Iris pigment epithelial cell (primary cell): ENCODE data around the gene ABL1.
A peak's percentile ranks its signal among the peaks of the same experiment; 100 is the strongest.
"Not testable (repeated sequence)": the region's sequence is repeated elsewhere in the genome, so short reads cannot be mapped to it uniquely, and the experiment has no call there.

ENCODE experiments used
- DNase-seq: peaks from one replicate; pipeline ENCODE4 v3.0.0-alpha.2; 2011; ENCODE audit warnings: low read depth

Gene ABL1

DNA sequence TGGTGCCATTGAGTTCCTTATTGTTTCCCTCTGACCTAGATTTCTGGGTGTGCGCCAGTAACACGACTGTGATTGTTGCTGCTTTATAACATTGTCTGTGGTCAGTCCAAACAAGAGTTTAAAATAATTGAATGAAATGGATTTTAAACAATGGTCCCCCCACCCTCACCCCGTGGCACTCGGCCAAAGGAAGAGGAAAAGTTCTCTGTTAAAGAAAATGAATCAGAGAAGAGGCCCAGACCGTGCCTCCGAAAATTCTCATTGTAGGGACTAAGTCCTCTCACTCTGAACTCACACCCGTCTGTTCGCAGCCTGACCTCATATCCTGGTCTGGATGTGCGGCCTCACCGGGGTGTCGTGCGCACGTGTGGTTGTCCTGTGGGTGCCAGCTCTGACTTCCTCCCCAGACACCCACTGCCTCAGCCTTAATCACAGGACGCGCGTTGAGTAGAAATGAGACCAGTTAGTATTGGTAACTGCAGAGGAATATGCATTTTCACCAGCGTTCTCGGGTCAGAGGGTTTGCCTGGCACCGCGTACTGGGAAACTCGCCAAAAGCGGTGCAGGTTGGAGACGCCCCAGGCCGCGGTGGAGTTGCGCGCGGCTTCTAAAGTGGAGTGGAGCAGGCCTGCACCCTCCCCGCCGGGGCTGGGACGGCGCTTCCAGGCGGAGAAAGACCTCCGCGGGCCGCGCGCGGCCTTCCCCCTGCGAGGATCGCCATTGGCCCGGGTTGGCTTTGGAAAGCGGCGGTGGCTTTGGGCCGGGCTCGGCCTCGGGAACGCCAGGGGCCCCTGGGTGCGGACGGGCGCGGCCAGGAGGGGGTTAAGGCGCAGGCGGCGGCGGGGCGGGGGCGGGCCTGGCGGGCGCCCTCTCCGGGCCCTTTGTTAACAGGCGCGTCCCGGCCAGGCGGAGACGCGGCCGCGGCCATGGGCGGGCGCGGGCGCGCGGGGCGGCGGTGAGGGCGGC, at the start of gene ABL1:
ABL1 (plus strand) TSS at position 884 of the 966 bp plus-strand sequence. CDS start 193 bp downstream, outside the sequence.
- DNase-seq: peak; percentile 74

DNA sequence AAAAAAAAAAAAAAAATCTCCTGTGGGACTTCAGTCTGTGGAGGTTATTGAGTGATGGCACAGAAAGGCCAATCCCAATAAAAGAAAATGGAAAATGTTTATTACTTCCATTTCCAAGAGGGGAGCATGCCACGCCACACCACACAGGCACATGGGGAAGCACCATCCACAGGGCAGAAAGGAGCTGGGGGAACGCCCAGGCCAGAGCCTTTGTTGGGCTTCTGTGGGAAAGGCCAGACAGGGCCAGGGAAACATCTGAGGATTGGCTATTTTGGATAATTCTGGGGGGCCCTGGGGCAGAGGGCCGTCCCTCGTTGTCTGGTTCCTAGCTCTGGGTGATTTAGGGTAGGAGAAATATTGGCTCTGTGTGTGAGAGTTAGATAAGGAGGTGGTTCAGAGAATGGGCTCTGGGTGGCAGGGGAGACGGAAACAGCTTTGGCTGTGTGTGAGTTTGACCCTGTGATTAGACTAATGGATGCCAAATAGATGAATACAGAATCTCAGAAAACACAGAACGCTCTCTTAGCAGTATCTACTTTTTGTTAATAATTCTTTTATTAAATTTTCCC, 49.0 kb upstream of the ABL1 start:
- no peak for DNase-seq

DNA sequence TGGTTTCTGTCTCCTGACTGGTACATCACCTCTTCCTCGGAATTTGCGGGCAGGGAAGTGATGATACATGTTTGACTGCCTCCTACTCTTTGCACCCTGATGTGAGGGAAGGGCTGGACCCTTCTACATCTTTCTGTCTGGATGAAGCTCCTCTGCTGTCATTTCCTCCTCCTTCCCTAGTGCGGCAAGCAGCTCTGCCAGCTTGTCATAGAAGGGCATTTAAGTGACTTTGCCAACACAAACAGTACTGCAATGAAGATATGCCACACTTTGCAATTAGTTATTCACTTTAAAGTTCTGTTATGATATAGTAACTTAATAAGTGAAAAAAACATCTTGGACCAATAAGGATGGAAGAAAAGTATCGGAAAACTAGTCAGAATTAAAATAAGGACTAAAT, 48.5 kb upstream of the ABL1 start:
- no peak for DNase-seq

DNA sequence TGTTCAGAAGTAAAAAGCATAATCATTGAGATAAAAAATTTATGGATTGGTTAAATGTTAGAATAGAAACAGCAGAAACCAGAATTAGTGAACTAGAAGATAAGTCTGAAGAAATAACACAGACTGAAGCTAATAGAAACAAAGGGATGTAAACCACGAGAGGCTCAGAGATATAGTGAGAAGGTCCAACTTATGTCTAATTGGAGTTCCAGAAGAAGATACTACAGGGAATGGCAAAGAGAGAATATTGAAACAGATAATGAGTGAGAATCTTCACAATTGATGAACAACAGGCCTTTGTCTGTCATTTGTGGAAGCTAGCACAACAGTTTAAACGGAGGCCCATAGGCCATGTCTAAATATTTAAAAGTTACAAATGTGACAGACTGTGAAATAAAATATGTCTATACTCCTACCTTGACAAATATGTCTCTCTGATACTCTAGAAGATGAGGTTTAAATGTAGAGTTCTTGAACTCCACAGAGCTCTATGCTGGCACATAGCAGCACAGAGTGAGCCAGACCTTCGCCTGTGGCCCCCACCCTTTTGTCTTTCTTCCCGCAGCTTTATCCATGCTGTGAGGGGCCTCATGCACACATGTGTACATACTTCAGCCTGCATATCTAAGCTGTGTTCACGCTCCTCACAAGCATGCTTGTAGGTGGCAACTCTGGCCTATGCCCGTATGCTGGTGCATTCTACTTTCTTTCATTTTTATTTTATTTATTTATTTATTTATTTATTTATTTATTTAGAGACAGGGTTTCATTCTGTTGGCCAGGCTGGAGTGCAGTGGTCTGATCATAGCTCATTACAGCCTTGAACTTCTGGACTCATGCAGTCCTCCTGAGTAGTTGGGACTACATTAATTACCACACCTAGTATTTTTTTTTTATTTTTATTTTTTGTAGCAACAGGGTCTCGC, 45.0 kb upstream of the ABL1 start:
- no peak for DNase-seq

DNA sequence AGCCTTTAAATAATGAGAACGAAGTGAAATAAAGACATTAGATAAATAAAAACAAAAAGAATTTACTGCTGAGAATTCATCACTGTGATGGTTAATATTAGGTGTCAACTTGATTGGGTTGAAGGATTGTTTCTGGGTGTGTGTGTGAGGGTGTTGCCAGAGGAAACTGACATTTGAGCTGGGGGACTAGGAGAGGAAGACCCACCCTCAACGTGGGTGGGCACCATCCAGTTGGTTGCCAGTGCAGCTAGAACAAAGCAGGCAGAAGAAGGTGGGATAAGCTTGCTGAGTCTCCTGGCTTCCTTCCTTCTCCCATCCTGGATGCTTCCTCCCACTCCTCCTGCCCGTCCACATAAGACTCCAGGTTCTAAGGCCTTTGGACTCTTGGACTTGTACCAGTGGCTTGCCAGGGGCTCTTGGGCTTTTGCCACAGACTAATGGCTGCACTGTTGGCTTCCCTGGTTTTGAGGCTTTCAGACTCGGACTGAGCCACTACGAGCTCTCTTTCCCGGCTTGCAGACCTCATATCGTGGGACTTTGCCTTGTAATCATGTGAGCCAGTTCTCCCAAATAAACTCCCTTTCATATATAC, 43.7 kb upstream of the ABL1 start:
- no peak for DNase-seq

DNA sequence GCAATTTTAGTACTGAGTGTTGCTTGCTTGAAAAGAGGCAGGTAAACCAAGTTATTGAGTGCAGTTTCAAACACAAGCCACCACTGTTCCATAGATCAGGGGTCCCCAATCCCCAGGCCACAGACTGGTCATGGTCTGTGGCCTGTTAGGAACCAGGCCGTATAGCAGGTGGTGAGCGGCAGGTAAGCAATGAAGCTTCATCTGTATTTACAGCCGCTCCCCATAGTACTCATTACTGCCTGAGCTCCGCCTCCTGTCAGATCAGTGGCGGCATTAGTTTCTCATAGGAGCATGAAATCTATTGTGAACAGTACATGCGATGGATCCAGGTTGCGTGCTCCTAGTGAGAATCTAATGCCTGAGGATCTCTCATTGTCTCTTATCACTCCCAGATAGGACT, 41.5 kb upstream of the ABL1 start:
- DNase-seq: no peak

DNA sequence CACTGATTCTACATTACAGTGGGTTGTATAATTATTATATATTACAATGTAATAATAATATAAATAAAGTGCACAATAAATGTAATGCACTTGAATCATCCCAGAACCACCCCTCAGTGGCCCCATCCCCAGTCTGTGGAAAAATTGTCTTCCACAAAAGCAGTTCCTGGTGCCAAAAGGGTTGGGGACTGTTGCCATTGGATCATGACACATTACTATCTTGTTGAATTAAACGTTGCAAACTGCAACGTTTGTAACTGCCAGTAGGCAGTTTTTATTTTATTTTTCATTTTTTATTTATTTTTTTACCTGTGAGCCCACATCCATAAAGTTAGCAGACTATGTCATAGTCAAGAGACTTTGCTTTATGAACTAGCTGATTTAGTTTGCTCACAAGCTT, 41.0 kb upstream of the ABL1 start:
- not testable (repeated sequence) for DNase-seq

DNA sequence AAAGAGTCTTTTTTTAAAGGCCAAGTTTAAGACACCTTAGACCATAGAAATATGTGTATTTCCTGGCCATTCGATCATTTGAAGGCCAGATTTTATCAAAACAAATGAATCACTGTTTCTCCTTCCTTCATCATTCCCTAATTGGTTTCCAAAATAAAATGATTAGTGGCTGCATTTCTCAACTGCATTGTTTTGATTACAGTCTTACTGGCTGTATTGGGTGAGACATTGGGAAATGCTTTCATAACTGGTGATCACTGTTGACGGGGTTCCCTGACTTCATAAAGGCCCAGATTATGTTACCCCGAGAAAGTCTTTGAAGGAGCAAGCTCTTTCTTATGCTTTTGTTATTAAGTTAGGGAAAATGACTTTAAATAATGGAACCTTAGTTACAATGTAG, 40.6 kb upstream of the ABL1 start:
- DNase-seq: peak; percentile 87

DNA sequence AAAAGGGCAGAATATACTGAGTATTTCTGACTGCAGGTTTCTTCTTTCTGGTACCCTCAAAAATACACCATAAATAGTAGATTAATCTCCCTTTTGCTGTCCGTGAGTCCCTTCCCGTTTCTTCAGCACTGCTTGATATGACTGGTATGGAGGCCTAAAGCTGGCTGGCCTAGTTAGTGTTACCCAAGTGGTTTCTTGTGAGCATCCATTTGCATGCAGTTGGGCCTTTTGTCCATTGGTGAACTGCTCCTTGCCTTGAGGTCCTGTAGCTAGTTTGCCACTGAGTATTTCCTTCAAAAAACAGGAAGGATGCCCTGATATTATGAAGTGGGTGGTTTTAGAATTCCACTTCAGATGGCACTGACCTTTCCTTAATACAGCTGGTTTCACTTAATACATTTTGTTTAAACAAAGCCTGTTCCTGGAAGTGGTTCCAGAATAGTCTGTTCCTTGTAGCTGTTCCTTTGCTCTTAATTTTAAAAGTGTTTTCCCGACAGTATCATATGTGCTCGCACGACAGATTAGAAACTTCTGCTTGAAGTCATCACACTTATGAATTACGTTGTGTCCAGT, 40.0 kb upstream of the ABL1 start:
- DNase-seq: peak; percentile 29

DNA sequence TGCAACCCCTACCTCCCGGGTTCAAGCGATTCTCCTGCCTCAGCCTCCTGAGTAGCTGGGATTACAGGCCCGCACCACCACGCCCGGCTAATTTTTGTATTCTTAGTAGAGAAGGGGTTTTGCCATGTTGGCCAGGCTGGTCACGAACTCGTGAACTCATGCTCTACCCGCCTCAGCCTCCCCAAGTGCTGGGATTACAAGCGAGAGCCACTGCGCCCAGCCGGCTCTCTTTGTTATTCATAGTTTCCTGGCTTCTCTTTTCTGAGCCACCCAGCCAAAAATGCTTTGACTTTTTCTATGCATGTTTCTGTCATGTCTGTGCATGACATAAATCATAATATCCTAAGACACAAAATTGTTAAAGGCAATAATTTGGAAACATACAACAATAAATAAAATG, 31.9 kb upstream of the ABL1 start:
- not testable (repeated sequence) for DNase-seq

DNA sequence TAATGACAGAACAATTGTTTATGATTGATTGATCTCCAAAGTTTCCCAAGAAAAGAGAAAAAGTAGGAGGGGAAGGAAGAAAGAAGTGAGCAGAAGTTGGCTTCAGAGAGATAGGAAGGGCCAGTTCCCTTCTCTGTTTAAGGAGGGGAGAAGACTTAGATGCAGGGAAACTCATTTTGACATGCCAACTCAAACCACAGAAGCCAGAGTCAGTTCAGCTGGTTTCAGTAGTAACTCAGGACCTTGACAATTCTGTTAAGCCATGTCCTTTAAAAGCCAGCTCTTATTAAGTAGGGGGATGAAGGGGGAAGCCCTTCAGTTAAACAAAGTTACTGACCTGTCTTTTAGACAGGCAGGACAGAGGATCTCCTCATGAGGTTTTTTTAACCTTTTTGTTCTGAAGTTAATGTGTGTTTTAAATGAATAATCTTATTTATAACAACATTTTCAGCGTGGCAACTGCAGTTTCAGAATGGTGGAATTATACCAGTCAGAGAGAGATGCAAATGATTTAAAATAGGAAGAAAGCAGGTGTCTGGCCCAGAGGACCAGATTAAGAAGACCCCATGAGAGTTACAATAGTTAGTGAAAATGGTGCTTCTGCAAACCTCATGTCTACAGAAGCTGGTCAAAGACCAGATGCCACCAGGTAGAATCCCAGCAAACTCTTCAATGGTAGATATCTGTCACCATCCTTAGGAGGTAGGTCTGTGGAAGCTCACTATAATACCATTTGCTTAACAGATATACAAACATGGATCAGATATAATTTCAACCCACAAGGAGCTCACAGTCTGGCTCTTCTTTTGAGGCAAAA, 29.3 kb upstream of the ABL1 start:
- DNase-seq: peak; percentile 33

DNA sequence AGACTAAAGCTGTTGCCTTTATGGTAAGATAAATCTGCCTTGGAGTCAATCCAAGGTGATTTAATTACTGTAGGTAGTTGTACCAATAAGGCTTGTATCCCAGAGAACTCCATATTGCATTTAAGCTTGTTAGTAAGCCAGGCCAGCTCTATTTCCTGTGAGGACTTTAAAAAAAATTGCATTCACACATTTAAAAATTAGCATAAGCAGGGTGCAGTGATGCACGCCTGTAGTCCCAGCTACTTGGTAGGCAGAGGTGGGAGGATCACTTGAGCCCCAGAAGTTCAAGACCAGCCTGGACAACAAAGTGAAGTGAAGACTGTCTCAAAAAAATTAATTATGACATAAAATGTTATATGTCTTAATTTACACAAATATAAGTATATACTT, 28.7 kb upstream of the ABL1 start:
- DNase-seq: no peak

DNA sequence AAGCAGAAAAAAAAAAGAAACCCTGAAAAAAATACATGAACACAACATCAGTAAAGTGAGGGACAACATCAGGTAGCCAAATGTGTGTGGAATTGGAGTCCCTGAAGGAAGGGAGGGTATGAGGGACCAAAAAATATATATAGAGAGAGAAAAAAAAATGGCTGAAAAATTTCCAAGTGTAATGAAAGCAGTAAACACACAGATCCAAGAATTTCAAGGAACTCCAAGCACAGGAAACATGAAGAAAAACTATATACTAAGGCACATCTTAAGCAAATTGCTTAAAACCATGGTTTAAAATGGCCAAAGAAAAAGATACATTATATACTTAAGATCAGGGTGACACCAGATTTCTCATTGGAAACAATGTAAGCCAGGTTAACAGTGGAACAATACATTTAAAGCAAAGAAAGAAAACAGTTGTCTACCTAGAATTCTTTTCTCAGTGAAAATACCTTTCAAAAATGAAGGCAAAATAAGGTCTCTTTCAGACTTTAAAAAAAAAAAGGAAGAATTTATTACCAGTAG, 24.4 kb upstream of the ABL1 start:
- DNase-seq: no peak

DNA sequence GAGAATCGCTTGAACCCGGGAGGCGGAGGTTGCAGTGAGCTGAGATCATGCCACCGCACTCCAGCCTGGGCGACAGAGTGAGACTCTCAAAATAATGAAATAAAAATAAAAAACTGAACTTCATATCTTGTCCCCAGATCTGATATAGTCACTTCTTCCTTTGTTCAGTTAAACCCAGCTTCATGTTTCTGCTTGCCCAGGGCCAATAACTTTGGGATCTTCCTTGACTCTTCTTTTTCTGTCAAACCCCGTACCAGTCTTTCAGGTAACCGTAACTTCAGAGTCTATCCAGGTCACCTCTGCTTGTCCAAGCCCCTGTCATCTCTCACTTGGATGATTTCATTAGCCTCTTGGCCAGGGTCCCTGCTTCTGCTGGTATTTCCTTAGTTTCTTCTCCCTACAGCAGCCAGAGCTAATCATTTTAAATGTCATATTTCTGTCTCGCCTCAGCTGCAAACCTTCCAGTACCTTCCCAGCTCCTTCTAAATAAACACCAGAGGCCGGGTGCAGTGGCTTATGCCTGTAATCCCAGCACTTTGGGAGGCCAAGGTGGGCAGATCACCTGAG, 19.7 kb upstream of the ABL1 start:
- DNase-seq: no peak

DNA sequence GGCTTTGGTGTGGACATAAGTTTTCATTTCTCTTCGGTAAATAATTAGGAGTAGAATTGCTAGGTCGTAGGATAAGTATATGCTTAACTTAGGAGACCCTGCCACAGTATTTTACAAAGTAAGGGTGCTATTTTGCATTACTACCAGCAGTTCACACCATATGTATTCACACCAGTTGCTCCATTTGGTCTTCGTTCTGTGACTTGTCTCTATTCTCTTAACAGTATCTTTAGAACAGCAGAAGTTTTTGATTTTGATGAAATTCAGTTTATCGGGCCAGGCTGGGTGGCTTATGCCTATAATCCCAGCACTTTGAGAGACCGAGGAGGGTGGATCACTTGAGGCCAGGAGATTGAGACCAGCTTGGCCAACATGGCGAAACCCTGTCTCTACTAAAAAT, 17.1 kb upstream of the ABL1 start:
- no peak for DNase-seq

DNA sequence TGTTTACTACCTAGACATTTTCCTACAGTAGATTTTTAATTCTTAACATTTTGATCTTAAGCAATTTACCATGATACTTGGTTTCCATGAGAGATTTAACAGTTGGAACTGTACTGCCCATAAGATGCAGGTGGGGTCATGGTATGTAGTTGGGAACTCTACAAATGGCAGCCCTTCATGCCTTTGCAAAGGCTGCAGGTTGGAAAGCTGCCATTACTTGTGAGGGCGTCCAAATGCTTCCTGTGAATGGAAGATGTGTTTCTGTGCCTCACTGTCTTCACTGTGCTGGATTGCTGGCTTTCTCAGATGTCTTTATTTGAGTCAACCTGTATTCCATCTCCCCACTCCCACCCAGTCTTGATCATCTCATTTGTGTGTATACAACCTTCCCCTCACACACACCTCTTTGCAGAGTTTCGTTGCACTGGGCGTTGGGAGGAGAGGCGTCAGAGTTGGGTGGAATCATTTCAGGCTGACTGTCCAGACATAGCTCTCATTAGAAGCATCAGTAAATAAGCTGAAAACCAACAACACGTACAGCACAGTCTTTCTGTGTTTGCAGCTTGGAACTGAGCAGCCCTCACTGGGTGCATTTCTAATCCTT, 14.8 kb upstream of the ABL1 start:
- no peak for DNase-seq

DNA sequence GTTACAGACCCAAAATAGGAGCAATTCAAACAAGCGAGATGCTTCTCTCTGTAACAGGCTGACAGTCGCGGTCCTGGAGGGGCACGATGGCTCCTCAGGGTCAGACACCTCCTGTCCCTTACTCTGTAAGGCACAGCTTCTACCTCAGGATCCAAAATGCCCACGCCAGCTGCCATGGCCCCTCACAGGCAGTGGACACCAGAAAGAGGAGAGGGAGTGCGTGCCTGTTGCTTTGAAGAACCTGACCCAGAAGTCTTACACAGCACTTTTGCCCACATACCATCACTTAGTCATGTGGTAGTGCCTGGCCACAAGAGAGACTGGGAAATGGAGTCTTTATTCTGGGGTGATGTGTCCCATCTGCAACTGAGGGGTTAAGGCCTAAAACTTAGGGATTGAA, 11.6 kb upstream of the ABL1 start:
- peak; percentile 63 for DNase-seq

DNA sequence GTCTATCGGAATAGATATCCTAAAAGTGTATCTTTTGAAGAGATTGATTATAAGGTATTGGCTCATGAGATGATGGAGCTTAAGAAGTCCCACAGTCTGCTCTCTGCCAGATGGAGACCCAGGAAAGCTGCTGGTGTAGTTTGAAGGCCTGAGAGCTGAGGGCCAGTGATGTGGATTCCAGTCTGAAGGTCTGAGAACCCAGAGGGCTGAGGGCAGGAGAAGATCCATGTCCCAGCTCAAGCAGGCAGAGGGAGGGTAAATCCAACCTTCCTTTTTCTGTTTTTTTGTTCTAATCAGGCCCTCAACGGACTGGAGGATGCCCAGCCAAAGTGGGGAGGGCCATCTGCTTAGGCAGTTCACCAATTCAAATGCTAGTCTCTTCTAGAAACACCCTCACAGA, 11.0 kb upstream of the ABL1 start:
- no peak for DNase-seq

DNA sequence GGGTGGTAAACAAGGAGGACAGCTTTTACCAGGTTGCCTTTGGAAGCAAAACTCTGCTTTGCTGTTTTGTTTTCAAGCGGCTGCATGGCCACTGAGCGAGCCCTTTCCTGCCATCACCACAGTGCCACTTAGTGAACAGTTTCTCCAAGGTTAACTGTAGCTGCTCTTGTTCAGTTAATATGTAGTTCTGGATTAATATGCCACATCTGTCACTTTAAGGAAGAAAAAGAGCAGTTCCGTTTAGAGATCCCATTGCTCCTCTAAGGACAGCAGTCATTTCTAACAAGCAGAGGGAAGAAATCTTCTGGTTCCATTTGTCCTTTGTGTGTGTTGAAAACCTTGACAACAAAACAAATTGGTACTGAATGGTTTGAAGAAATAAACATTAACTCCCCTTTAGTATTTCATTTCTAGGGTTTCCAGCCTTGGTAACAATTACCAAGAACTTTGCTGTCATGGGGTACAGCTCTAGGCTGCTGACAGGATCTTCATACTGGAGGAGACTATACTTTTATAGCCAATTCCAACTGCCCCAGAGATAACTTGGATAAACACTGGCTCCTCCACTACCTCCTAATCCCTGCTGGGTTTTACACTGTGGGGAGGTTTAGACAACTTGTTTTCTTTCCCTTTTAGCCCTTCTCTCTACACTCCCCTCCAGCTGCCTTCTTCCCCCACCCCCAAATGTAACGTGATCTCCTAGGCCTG, 10.3 kb upstream of the ABL1 start:
- DNase-seq: peak; percentile 87
